Activated effector memory CD4-positive, alpha-beta T cell treated with anti-CD3 and anti-CD28 coated beads, Interleukin-2, amount 50 U/mL, for 16 hours (primary cell): Measurements from ENCODE around the gene TACC2.
A peak's percentile ranks its signal among the peaks of the same experiment; 100 is the strongest.

Experiments used
- DNase-seq: peaks from one replicate; pipeline ENCODE4 v3.0.0-alpha.2; 2020

TACC2 gene

DNA sequence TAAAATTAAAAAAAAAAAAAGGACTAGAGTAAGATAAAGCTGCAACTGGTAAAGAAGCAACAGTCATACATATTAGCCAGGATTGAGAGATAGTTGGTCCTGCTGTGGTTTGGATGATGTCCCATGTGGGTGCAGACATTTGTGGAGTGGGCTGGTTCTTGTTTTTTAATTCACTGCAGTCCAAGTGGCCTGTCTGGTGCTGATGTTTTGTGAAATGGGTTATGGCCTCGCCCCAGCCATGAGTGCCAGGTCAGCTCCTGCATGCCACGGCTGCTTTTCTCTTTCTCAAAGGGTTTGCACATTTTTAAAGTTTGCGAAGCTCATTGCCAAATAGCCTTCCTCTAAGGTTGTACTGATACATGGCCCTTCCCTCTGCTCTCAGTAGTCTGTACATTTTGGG lies 268.1 kb downstream of the TACC2 start:
- DNase-seq = no peak

DNA sequence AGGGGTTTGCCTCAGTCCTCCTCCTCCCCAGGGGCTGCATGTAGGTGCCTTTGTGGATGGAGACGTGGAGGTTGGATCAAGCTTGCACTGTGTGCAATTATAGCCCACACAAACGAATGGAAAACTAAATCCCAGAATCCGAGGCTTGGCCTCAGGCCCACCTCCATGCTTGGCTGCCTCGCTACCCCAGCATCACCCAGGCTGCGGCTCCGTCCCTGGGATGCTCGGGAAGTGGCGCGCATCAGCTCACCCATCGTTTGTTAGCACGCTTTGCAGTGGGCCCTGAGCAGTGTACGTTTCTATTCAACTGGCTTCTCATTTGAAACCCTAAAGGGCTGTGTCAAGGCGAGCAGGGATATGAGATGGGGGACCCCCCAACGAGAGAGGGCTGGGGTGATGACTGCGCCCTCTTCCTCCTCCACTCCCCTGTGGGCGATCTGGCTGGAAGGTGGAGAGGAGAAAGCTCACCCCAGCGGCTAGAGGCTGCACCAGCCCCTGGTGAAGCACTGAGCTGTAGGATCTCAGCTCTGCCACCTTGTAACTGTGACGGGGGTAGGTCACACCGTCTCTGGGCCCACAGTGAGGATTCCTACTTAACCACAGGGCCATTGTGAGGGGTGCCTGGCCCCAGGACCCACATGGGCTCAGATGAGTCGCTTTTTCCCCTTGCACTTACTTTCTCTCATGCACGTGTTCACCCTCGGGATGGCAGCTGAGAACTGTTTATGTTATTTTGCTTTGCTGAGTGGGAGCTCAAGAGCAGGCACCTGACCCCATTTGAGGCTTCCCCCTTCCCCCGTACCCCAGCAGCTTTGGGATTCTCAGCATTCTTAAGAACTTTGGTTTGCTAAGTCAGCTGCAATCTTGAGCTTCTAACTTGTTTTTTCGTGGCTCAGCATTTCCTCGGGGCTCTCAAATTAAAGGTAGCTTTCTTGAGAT lies 269.4 kb downstream of the TACC2 start:
- no peak for DNase-seq

DNA sequence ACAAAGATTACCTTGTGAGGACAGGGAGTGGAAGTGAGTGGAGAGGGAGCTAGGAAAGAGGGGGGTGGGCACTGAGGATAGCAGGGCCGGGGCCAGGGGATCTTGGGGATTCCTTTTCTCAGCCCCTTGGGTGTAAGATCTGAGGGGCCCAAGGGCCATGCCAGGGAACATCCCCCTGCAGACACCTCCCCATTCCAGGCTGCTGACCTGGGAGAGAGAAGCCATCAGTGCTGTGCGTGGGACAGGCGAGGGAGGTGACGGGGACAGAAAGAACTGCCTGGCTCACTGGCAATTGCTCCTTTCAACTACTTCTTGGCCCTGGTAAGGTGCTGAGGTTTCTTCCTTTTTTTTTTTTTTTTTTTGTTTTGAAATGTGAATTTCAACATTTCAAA lies 270.1 kb downstream of the TACC2 start:
- no peak for DNase-seq

DNA sequence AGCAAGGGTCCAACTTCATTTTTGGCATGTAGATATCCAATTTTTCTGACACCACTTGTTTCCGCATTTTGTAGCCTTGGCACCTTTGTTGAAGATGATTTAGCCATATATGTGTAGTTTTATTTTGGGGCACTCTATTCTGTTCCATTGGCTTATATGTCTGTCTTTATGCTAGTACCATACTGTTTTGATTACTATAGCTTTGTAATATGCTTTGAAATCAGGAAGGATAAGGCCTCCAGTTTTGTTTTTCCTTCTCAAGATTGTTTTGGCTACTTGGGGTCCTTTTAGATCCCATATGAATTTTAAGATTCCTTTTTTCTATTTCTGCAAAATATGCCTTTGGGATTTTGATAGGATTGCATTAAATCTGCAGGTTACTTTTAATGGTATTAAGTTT lies 272.6 kb downstream of the TACC2 start:
- no peak for DNase-seq

DNA sequence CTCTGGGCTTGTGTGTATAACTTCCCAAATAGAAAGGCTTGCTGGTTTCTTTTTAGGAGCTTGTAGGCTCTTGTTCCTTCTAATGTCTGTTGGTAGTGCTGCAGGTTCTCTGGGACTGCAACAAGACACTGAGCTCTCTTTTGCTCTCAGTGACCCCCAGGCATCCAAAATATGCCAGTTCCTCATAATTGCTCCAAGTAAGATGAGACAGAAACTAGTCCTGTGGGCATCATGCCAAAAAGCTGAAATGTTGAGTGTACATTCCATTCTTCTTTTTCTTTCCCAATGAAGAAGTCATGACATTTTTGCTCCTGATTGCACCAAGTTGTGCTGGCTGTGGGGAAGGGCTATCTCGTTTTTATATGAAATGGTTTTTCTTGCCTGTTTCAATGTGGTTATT lies 275.0 kb downstream of the TACC2 start:
- DNase-seq = no peak

DNA sequence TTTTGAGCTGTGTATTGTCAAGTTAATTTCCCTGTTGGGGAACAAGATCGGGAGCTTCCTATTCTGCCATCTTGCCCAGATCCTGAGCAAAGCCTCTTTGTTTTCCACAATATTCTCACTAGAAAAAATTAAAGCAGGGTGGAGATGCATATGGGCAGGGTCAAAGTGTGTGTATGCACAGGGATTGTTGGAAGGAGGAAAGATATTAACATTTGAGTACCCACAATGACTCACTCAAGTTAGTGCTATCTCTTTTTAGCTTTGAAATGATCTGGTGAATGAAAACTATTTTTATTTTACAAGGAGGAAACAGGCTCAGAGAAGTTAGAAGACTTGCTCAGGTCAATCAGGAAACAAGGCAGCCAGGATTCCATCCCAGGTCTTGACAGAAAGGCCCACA lies 275.5 kb downstream of the TACC2 start:
- no peak for DNase-seq

DNA sequence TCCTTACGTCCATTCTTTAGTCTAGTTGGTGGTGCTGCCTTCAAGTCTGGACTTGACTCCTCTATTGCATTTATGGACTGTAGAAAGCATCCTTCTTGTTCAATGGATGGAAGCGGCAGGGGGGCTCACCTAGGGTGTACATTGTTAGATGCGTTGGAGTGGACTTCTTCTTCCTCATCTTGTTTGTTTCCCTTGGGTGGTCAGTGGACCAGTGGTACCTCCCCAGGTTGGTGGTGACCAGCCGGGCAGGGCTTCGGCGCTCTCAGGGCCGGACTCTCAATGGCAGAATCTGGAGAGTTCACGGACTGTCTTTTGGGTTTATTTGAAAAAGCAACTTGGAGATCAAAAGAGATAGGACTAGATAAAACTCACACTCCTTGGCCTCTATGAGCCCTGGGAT lies 276.0 kb downstream of the TACC2 start:
- DNase-seq = no peak

DNA sequence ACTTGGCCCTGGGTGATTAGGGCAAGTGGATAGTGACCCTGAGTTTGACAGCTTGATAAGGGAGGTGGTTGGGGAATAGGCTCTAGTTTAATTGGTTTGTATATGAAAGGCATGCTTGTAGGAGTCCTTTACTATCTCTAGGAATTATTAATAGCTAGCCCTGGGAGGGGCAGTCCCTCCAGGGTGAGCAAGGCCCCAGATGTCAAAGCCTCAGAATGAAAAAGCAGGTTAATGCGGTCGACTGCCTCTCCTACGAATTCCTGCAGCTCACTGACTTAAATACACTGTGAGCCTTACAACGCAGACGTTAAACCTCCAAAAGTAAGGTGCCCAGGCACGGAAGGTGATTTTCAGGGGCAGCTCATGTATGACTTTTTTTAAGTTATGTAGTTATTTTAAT lies 276.9 kb downstream of the TACC2 start:
- no peak for DNase-seq

DNA sequence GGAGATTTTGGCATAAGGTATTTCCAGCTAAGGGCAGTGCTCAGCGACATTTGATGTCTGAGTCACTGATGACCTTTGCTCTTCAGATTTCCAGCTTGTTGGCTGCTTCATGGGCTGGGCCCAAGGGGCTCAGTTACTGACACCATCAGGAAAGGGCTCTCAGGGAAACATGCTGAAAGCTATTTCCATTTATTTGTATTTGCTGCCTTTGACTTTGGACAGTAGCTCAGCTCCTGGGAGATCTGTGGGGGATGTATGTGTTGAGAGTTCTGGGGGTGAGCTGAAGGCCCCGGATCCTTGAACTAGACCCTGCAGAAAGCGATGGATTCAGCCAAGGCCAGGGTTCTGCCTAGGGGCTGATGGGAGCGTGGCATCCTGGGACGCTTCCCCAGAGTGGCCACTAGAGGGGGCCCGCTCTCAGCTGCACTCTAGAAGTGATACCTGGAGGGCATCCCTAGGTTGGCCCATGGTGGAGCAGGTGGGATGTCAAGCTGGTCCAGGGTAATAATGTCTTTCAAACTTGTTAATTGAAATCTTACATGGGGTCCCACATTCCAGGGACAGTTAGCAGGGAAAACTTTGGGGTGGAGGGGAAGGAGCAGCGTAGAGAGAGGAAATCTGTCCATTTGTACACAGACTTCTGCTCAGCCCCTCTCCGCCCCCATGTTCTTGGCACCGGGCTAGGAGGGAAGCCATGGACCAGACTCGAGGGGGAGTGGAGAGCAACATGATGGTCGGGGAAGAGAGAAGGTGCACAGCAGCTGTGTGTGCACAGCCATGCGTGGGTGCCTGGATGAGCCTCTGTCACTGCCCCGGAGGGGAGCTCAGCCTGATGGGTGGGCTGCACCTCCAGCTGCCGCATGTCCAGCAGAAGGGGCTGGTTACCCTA lies 279.1 kb downstream of the TACC2 start:
- DNase-seq = peak; percentile 82

DNA sequence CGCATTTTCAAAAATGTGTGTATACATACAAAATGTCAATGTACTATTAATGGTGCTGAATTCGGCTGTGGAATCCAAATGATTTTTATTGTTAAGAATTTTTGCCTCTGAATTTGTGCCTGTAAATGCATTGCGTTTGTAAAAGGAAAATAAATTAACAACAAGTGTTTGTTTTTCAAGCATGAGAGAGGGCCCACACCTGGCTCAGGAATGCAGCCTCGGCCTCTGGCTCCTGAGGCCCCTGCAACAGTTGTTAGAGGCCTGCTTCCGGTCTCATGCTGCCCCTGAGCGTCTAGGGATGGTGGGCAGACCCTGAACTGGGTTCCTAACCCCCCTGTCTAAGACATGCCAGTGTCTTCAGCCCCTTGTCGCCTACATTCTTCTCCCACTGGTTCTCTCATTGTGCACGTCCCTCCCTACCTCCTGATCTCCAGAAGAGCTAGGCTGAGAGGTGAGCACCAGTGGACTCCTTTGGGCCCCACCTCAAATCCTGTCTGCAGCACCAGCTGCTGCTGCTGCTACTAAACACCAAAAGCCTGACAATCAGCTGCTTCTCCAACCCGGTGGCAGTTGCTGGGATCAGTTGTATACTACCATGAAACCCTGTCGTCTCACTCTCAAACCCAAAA lies 280.2 kb downstream of the TACC2 start:
- no peak for DNase-seq

DNA sequence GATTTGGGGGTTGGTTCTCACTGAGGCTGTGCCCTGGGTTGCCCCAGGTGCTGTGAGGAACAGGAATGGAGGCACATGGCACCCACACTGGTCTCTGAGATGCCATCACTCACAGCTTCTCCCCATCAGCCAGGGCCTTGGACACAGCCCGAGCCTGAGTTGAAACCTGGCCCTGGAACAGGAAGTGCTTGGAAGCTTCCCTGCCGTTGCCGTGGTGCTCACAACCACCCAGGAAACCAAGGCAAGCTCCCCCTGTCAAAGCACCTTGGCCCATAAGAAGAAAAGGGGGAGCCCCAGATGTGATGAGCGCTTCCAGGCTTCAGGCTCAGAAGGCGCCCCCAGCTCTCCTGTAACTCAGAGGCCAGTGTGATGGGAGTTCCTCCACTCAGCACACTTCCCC lies 282.1 kb downstream of the TACC2 start, which contains the start of gene BTBD16:
TSS of gene BTBD16 (plus strand) at position 221 of the 400 bp plus-strand sequence. CDS start 3,786 bp downstream, outside the sequence.
- DNase-seq = peak; percentile 42

DNA sequence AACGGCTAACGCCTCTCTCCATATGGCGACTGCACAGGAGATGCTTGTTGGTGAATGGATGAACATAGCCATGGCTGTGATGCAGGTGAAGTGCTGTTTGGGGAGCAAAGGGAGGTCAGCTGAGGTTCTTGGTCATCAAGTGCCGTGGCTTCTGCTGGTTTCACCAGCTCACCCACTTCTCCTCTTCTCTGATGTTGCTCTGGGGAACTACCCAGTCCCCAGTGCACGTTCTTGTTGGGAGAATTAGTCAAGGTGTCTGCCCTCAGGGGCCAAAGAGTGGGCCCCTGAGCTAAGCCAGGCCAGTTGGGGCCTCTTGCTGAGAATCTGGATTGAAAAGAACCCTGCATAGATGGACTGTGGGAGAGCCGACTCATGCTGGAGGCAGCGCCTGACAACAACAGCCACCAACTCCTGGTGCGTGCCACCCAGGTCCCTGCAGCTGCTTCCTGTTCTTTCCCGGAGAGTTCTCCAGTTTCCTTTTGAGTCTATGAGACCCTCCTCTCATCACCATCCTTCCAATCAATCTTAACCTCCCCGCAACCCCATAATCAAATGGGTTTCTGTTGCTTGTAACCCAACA lies 285.1 kb downstream of the TACC2 start:
- DNase-seq = no peak

DNA sequence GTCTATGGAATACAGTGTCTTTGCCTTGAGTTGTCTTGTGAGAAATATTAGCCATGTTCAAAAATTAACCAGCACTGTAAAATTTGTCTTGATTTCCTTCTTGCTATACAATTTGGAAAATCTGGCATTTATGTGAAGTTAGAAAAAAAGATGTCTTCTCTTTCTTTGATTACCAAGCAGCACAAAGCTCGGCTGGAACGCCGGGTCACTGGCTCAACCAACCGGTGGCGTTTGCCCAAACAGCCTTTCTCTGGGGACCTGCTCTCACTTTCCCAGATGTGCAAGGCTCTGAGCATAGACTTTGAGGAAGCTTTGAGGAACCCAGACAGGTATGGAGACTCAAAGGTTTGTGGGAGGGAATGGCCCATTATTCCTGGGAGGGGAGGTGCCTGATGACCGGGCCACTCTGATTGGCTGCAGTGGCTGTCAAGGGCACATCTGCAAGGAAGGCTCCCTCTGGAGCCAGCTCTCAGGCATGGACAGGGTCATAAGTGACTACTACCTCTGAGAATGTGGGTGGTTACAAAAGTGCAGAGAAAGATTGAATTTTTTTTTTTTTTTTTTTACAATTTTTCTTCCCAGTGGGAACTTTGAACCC lies 287.7 kb downstream of the TACC2 start:
- no peak for DNase-seq

DNA sequence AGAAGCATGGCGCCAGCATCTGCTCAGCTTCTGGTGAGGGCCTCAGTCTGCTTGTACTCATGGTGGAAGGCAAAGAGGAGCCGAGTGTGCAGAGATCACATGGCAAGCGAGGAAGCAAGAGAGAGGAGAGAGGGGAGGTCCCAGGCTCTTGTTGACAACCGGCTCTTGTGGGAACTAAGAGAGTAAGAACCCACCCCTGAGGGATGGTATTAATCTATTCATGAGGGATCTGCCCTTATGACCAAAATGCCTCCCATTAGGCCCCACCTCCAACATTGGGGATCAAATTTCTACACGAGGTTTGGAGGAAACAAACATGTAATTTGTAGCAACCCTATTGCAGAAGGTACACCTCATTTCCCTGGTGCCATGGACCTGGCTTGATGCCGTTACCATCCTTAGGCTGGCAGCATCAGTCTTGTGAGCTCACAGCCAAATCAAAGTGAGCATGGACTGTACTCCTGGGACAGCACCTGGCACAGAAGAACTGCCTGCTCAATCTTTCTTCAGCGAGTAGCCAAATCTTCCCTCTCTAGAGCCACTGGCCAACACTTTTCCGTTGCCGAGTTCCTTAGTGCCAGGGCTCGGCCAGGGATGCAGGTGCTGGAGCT lies 288.7 kb downstream of the TACC2 start:
- DNase-seq = no peak

DNA sequence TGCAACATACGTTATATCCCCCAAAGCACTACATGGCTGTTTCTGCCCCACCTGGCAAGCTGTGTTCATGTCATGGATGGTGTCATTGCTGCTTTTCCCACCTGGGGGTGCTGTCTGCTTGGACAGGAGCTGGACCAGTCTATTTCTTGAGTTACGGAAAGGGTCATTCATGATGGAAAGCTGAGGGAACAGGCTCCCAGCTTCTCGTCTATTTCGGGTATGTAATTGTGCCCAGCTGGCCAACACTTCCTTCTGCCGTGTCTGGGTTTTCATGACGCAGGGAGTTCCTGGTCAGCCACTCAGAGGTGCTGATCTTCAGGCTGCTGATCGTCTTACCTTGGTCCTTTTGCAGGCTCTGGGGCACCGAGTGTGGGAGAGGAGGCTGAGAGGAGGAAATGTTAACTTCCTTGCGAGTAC lies 290.8 kb downstream of the TACC2 start:
- DNase-seq = no peak

DNA sequence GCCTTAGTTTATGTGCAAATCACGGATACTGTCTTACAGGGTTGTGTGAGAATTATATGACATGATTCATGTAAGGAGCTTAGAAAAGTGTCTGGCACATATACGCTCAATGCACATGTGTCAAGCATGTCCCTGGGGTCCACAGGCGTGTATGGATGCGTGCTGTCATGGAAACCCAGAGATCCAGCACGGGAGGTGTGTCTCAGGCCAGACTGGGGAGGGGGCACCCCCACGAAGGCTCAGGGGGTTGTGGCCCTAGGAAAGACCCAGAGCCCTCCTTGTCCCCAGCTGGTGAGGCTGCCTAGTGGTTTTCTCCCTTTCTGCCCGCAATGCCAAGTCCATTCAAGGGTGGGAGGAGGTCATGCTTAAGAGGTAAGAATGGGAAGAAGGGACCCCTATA lies 291.2 kb downstream of the TACC2 start:
- DNase-seq = no peak

DNA sequence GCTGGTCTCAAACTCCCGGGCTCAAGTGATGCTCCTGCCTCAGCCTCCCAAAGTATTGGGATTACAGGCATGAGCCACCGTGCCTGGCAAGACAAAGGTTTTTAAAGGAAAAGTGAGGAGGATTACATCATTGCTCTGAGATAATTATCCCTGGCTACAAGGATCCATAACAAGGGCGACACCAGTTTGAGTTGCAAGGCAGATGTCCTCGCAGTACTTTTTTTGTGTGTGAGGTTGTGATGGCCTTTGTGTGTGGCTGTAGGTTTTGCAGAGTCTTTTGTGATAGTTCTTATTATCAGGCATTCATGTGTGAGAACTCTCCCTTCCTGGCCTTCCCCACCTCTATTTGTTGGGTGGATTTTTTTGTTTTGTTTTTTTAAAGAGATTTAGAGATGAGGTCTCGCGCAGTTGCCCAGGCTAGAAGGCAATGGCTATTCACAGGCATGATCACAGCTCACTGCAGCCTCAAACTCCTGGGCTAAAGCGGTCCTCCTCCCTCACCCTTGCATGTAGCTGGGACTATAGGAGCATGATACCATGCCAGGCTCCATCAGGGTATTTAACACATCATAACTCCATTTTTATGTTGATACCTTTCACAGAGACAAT lies 292.2 kb downstream of the TACC2 start:
- DNase-seq = no peak

DNA sequence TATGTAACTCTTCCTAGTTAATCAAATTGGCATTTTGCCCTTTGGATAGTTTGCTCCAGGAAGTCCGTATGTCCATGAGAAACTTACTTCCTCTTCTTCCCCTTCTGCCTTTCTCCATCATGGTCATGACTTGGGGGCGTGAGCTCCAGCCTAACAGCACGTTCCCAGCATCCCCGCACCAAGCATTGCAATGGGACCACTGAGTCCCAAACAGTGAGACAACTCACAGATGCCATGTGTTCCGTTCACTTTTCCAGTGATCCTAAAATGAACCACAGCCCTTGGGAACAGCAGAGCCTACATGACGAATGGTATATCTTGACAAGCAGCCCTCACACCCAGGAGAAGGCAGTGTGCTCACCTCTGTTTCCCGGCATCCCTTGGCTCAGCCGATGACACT lies 292.8 kb downstream of the TACC2 start:
- no peak for DNase-seq

DNA sequence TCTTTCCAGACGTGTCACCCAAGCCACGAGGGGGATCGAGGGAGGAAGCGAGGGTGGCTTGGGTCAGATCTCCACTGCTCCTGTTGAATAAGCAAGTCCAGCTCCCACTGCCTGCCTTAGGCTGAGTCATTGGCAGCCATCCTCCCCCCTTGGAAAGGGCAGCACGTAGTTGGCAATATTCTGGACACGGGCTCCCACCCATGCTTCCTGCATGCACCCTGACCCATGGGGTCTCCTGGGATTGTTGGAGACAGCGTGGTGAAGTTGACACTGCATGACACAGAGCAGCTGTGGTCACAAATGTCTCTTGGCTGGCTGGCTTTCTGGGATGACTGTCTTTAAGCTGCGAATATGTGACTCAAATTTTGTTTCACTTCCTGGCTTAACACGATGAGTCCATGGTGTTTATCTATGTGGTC lies 293.3 kb downstream of the TACC2 start:
- DNase-seq = no peak

DNA sequence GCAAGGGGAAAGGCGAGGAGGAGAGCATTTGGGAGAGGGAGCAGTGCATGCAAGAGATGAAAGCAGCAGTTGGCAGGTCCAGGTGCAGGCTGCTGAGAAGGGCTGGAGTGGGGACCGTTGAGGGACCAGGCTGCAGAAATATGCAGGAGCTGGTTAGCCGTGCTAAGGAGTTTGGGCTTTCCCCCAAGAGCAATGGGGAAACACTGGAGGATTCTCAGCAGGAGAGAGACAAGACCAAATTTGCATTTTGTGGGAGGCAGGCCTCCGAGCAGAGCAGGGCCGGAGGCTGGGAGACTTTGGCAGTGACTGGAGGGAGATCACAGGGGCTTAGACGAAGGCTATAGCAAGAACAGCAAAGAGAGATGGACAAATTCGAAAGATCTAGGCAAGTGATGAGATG lies 293.9 kb downstream of the TACC2 start:
- no peak for DNase-seq
